Activated T-cell treated with anti-CD3 and anti-CD28 coated beads, Interleukin-2, amount 50 U/mL, for 48 hours (primary cell): ENCODE measurements around the gene DDB1.

ENCODE experiments used
- DNase-seq, 2 experiments: peaks; one replicate each; pipeline ENCODE4 v3.0.0-alpha.2; 2020

Gene DDB1

GRCh38 chr11:61293867-61294716 is 38.8 kb downstream of the DDB1 start:
- DNase-seq, result peak; percentile 66 to 71

- DNase-seq, result no peak
Measured at GRCh38 chr11:61292356-61292755, 40.5 kb downstream of the DDB1 start.

GRCh38 chr11:61290905-61291690 is 41.8 kb downstream of the DDB1 start:
- peak in 1 of 2 experiments; percentile 39 for DNase-seq

DNA sequence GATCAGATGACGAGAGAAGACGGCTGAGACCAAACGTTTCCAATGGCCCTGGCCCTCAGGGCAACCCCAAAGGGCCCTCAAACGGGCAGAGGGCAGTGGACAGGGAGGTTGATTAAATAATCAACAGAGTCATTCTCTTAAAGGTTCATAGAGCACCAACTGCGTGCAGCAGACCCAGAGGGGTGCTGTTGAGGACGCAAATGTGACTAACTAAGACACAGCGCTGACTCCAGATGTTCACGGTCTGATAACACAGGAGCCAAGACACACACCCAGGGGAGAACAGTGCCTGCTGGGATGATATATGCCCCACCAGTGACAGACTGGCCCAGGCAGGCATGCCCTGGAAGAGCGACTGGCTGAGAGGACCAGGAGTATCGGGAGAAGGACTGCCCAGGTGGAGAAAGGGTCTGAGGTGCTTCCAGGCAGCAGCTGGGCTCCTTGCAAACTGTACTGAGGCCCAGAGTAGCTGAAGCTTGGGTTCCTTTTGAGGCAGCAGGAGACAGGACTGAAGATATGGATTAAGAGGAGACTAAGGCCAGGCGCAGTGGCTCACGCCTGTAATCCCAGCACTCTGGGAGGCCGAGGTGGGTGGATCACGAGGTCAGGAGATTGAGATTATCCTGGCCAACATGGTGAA is 45.4 kb downstream of the DDB1 start:
- DNase-seq, result no peak

DNA sequence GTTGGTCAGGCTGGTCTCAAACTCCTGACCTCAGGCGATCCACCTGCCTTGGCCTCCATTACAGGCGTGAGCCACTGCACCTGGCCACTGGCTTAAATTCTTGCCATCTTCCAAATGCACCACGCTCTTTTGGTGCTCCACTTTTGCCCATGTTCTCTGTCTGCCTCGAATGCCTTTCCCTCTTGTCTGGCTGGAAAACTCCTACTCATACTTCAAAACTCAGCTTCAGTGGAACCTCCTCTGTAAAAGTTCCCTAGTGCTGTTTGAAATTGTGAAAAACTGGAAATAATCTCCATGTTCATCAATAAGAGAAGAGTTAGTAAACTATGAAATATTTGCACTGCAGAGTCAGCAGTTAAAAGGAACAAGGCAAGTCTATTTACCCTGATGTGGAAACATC is 49.3 kb downstream of the DDB1 start:
- DNase-seq, result no peak

DNA sequence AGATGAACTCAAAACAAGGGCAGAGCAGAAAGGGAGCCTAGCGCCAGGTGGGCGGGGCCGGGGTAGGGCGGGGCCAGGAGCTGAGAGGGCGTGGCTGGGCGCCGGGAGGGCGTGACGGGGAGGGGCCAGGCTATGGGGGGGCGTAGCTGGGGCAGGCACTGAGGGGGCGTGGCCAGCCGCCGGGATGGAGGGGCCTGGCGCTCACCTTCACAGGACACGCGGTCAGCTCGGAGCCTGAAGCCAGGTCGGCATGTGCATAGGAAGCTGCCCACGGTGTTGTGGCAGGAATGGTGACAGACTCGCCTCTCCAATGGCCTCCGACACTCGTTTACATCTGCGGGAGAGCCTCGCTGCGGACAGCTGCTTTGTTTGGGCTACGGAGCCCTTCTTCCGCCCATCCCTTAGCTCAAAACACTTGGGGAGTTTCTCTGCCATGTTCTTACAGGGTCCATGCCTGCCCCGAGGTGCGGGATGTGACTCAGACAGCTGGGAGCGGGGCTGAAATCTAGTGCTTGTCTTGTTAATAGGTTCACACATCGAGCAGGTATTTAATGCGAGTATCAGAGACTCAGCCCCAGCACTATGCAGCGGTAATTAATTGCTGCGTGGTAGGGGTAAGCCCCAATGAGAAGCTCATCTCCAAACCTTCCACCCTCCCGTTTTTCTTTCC is 51.2 kb downstream of the DDB1 start:
- DNase-seq, result peak; percentile 73

DNA sequence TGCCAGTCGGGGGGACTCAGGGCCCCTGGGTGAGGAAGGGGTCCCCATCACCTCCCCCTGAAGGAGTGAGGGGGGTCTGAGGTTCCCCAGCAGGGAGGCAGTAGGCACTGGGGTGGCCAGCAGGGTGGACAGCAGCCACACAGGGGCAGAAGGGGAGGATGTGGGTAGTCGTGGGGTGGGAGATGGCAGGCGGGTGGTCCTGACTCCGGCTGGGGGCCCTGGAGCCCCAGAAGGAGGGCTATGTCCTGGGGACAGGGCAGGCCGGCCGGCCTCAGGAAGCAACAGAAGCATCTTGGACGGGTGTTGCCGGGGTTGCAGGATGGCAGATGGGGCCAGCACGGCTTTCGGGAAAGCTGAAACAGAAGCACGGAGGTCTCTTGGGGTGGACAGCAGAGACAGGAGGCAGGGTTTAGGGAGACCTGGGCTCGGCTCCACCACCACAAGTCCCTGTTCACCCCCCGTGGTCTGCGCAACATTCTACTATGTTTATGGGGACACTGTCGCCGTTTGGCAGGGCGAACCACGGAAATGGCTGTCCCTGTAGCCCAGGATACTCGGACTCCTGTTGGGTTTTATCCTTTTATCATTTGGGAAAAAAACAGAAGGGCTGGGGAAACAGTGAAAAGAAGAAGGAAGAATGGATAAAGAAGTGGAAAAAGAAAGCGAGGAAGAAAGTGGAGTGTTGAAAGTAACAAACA is 51.9 kb downstream of the DDB1 start:
- no peak for DNase-seq

DNA sequence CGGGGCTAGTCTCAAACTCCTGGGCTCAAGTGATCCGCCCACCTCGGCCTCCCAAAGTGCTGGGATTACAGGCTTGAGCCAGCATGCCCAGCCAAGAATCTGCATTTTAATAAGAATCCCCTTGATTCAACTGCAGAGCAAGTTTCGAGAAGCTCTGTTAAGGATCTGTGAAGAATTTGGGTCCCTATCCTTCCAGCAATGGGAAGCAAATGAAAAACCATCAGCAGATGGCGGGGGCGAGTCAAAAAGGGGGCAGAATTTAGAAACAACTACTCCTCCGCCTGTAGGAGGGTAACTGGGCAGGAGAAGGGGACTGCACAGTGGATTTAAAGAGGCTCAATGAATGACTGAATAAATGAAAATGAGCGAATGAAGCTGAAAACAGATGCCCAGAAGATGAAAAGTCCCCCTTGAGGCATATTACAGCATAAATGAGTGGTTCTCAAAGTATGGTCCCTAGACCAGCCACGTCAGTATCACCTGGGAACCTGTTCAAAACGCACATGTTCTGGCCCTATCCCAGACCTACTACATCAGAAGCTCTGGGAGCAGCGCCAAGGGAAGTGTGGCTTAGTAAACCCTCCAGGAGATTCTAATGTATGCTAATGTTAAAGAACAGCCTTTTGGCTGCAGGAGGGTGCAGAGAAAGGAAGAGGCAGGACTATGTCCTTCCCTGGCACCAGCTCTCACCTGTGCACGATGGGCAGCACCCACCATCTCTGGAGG is 52.8 kb downstream of the DDB1 start:
- no peak for DNase-seq

- no peak for DNase-seq
Measured at GRCh38 chr11:61278001-61278470, 54.9 kb downstream of the DDB1 start.

GRCh38 chr11:61277186-61278000 is 55.5 kb downstream of the DDB1 start:
- DNase-seq, result no peak

- DNase-seq, result no peak
Measured at GRCh38 chr11:61275191-61275590, 57.7 kb downstream of the DDB1 start.

GRCh38 chr11:61274084-61274483 is 58.8 kb downstream of the DDB1 start:
- DNase-seq, result no peak

DNA sequence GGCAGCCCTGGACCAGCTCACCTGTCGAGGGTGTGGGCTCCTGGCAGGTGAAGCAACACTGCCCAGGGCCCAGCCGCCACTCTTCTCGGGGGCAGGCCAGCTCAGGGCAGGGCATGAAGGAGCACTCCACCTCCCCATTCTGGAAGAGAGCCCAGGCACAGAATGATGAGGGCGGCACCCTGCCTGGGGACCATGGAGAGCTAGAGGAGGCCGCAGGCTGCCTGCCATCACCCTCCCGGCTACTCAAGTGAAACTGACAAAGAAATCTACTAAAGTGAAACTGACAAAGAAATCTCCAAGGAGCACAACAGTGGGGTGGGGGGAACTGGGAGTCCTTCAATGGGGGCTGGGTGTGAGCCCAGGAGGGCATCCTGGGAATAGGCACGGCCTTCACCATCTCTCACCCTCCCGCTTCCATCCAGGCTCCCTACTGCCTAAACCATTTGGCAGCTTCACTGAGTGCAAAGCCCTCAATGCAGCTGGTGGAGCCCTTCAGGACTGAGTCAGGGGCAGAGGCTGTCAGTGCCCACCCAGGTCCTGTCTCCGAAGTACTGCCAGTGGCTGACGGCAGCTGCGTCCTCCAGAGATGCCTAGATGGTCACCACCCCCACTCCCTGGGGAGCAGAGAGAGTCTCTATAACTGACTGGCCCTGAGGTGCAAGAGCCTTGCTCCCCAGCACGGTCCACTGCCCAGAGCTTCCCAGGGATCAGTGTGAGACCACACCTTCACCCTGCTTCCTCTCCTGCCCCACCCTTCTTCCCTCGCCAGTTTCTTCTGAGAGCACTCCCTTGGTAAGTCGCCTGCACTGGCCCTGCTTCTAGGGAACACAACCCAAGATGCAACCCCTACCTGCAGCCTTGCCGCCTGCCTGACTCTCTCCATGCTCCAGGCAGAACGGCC is 59.5 kb downstream of the DDB1 start:
- DNase-seq, result no peak

DNA sequence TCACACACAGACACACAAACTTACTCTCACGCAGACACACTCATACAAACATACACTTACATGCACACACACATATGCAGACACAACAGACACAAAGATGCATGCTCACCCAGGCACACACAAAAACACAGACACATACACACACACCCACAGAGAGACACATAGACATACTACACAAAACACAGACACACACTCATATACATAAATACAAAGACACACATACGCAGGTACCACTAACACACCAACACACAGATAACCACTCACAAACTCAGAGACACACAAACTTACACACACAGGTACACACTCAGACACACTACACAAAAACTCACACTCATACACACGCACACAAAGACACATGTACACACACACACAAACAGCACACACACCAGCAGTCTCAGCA is 60.2 kb downstream of the DDB1 start:
- no peak for DNase-seq

DNA sequence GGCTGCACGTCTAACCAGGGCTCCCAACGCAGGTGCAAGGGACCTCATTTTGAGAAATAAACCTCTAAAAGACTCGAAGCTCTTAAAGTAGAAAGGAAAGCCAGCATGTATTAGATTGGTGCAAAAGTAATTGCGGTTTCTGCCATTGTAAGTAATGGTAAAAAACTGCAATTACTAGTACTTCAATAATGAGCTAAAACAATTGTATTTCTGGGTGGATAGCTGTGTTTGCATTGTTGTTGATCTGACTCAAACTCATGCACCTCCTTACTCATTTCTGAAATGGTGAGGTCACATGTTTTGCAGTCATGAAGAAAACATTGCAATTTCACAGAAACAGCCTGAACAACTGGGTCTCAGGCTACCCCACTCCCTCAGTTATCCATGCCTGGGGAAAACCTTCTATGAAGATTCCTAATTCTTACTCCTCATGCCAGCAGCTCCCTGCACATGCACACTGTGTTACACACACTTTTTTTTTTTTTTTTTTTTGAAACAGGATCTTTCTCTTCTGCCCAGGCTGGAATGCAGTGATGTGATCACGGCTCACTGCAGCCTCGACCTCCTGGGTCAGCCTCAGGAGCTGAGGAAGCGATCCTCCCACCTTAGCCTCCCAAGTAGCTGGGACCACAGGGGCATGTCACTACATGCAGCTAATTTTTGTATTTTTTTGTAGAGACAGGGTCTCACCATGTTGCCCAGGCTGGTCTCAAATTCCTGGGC is 62.4 kb downstream of the DDB1 start:
- no peak for DNase-seq

- no peak for DNase-seq
Measured at GRCh38 chr11:61268588-61269250, 64.2 kb downstream of the DDB1 start.

- no peak for DNase-seq
Measured at GRCh38 chr11:61267437-61267841, 65.5 kb downstream of the DDB1 start.

GRCh38 chr11:61266602-61267001 is 66.3 kb downstream of the DDB1 start:
- DNase-seq, result no peak
